ENCODE data around the gene FCHO2.

The FCHO2 gene

DNA sequence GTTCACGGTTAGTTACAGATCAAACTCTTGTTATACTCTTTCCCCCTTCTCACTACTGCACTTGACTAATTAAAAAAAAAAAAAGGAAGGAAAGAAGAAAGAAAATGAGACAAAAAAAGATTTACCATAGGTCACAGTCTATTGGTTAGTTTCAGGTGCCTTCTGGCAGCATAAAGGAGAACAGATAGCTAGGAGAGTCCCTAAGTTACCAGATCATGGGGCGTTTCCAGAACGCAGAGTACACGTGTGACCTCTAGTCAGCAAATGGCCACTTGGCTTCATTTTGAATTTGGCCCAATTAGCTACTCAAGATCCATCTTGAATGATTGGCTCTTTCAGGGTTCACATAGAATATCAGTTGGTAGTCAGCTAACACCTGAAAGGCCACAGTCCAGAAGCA, 144.3 kb downstream of the FCHO2 start:
- Histone ChIP-seq H4K20me1 (ENCODE audit: insufficient read depth, low read length) (no peaks in the 10 kb centered on the region), H3K9me3 (ENCODE audit: insufficient read depth, low read length) (peaks cover 16% of the 10 kb centered on the region; the same call in 1 of the 2 replicates), H3K27me3 (ENCODE audit: low read depth, low read length) (no peaks in the 10 kb centered on the region), H3K36me3 (replicated peaks; ENCODE audit: low read depth, low read length) (peaks cover 21% of the 10 kb centered on the region), H3K4me1 (ENCODE audit: low read length) (peaks cover 40% of the 10 kb centered on the region), H2AFZ (ENCODE audit: low read depth, low read length) (no peak overlapping the region), H3K79me2 (ENCODE audit: low read length) (no peaks in the 10 kb centered on the region), H3K4me3 (ENCODE audit: low read length) (no peak overlapping the region), H3K27ac (ENCODE audit: low read length) (peak overlapping the region; percentile 70), H3K9ac (ENCODE audit: low read length) (no peak overlapping the region), H3K4me2 (ENCODE audit: low read length) (peak overlapping the region; percentile 20)
- no peak for TF ChIP-seq EZH2phosphoT487 (IDR thresholded peaks at IDR 0.05; ENCODE audit: low read depth)
- TF ChIP-seq, protein P1, sequence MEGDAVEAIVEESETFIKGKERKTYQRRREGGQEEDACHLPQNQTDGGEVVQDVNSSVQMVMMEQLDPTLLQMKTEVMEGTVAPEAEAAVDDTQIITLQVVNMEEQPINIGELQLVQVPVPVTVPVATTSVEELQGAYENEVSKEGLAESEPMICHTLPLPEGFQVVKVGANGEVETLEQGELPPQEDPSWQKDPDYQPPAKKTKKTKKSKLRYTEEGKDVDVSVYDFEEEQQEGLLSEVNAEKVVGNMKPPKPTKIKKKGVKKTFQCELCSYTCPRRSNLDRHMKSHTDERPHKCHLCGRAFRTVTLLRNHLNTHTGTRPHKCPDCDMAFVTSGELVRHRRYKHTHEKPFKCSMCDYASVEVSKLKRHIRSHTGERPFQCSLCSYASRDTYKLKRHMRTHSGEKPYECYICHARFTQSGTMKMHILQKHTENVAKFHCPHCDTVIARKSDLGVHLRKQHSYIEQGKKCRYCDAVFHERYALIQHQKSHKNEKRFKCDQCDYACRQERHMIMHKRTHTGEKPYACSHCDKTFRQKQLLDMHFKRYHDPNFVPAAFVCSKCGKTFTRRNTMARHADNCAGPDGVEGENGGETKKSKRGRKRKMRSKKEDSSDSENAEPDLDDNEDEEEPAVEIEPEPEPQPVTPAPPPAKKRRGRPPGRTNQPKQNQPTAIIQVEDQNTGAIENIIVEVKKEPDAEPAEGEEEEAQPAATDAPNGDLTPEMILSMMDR (IDR thresholded peaks at IDR 0.05; ENCODE audit: low read depth, low read length): no peak

DNA sequence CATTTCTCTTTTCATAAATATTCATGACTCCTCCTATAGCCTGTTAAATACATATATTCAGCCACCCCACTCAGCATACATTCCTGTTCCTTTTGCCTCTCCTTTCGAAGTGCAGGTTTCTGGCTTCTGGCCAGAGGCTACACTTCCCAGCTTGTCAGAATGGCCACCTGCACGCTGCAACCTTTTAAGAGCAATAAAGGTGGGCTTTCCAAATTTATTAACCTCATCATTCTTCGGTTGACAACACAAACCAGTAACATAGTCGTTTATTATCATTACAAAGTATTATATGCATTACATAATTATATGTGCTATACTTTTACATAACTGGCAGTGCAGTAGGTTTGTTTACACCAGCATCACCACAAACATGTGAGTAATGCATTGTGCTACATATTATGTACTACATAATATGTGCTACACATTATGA, 148.0 kb downstream of the FCHO2 start:
- TF ChIP-seq, protein P1 (IDR thresholded peaks at IDR 0.05; ENCODE audit: low read depth, low read length): no peak
- no peak for TF ChIP-seq EZH2phosphoT487 (IDR thresholded peaks at IDR 0.05; ENCODE audit: low read depth)
- H3K36me3 ChIP-seq (replicated peaks; ENCODE audit: low read depth, low read length): no peaks in the 10 kb centered on the region

DNA sequence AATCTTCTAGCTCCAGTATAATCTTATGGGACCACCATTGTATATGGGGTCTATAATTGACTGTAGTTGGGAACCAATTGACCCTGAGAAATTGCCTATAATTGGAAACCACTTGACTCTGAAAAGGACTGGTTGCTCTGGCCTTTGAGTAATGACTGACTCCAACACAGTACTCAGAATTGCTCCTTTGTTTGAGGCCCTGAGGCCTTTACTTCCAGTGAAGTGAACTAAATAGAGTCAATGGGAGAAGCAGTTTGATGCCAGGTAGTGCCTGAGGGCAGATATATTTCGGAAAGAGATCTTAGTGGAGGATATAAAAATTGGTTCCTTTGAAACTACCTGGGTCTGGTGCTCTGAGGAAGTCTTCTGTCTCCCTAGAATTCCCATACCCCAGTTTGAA, 148.5 kb downstream of the FCHO2 start:
- Histone ChIP-seq H2AFZ (ENCODE audit: low read depth, low read length) (no peak overlapping the region), H3K4me1 (ENCODE audit: low read length) (peaks cover 15% of the 10 kb centered on the region), H3K79me2 (ENCODE audit: low read length) (no peaks in the 10 kb centered on the region), H3K4me3 (ENCODE audit: low read length) (no peak overlapping the region), H3K4me2 (ENCODE audit: low read length) (no peak overlapping the region), H4K20me1 (ENCODE audit: insufficient read depth, low read length) (no peaks in the 10 kb centered on the region), H3K27me3 (ENCODE audit: low read depth, low read length) (no peaks in the 10 kb centered on the region), H3K9ac (ENCODE audit: low read length) (no peak overlapping the region), H3K36me3 (replicated peaks; ENCODE audit: low read depth, low read length) (no peaks in the 10 kb centered on the region), H3K27ac (ENCODE audit: low read length) (no peak overlapping the region), H3K9me3 (ENCODE audit: insufficient read depth, low read length) (no peaks in the 10 kb centered on the region)
- TF ChIP-seq, protein P1 (IDR thresholded peaks at IDR 0.05; ENCODE audit: low read depth, low read length): no peak
- no peak for TF ChIP-seq EZH2phosphoT487 (IDR thresholded peaks at IDR 0.05; ENCODE audit: low read depth)

More for the DNA sequence above, 148.0 kb downstream of the FCHO2 start:
- H3K4me1 ChIP-seq (ENCODE audit: low read length): peaks cover 19% of the 10 kb centered on the region
- no peak overlapping the region for H3K27ac ChIP-seq (ENCODE audit: low read length)
- no peaks in the 10 kb centered on the region for H3K27me3 ChIP-seq (ENCODE audit: low read depth, low read length)
- no peak overlapping the region for H3K4me2 ChIP-seq (ENCODE audit: low read length)
- H2AFZ ChIP-seq (ENCODE audit: low read depth, low read length): no peak overlapping the region
- H3K4me3 ChIP-seq (ENCODE audit: low read length): no peak overlapping the region
- no peaks in the 10 kb centered on the region for H3K9me3 ChIP-seq (ENCODE audit: insufficient read depth, low read length)
- no peak overlapping the region for H3K9ac ChIP-seq (ENCODE audit: low read length)
- no peaks in the 10 kb centered on the region for H4K20me1 ChIP-seq (ENCODE audit: insufficient read depth, low read length)
- no peaks in the 10 kb centered on the region for H3K79me2 ChIP-seq (ENCODE audit: low read length)

DNA sequence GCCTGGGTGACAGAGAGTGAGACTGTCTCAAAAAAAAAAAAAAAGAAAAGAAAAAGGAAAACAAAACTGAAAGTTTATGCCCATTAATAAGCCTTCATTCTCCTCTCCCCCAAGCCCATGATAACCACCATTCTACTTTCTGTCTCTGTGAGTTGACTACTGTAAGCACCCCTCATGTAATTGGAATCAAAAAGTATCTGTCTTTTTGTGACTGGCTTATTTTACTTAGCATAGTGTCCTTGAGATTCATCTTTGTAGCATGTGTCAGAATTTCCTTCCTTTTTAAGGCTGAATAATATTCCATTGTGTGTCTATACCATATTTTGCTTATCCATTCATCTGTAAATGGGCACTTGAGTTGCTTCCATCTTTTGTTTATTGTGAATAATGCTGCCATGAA, 150.5 kb downstream of the FCHO2 start:
- Histone ChIP-seq H3K36me3 (replicated peaks; ENCODE audit: low read depth, low read length) (no peaks in the 10 kb centered on the region), H3K4me3 (ENCODE audit: low read length) (no peak overlapping the region), H3K27ac (ENCODE audit: low read length) (no peak overlapping the region), H3K9me3 (ENCODE audit: insufficient read depth, low read length) (no peaks in the 10 kb centered on the region), H2AFZ (ENCODE audit: low read depth, low read length) (no peak overlapping the region), H3K27me3 (ENCODE audit: low read depth, low read length) (no peaks in the 10 kb centered on the region), H3K79me2 (ENCODE audit: low read length) (no peaks in the 10 kb centered on the region), H3K4me1 (ENCODE audit: low read length) (no peaks in the 10 kb centered on the region), H4K20me1 (ENCODE audit: insufficient read depth, low read length) (no peaks in the 10 kb centered on the region), H3K4me2 (ENCODE audit: low read length) (no peak overlapping the region), H3K9ac (ENCODE audit: low read length) (no peak overlapping the region)
- no peak for TF ChIP-seq EZH2phosphoT487 (IDR thresholded peaks at IDR 0.05; ENCODE audit: low read depth)
- TF ChIP-seq, protein P1 (IDR thresholded peaks at IDR 0.05; ENCODE audit: low read depth, low read length): no peak
